Mammary epithelial cell (primary cell): ENCODE results near the gene KMO.

Experiments
- EZH2 ChIP-seq: IDR thresholded peaks from 2 replicates; pipeline ENCODE4 v1.6.1; 2012; ENCODE audit warnings: low read length, inconsistent platforms, borderline replicate concordance
- TF ChIP-seq, protein P1 (sequence below), 2 donors: IDR thresholded peaks in 1 of 2; conservative IDR thresholded peaks in 1 of 2; 2 replicates each; pipeline ENCODE4 v1.5.1; 2011 to 2012; ENCODE audit warnings: inconsistent platforms in 2 of 2, low read length in 2 of 2, mild to moderate bottlenecking in 2 of 2, control low read depth in 1 of 2, low read depth in 1 of 2; ENCODE audit not compliant: insufficient read depth in 1 of 2; ENCODE audit errors: extremely low read depth in 1 of 2

DNA sequence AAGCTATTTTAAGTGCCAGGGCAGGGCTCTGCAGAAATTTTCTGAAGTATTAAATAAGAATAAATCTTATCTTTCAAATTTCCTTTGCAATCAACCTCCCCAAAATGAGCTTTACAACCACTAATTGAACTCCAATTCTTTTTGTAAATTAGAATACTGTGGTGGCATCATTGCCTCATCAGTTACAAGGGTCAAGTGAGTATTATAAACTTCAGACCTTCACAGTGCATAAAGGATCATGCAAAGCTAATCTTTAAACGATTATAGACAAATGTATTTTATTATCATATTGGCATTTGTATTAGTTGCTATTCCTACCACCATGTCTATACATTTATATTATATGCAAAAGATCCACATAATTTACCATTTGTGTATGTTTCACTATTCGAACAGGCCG lies 100.8 kb downstream of the KMO start:
- TF ChIP-seq, protein P1, sequence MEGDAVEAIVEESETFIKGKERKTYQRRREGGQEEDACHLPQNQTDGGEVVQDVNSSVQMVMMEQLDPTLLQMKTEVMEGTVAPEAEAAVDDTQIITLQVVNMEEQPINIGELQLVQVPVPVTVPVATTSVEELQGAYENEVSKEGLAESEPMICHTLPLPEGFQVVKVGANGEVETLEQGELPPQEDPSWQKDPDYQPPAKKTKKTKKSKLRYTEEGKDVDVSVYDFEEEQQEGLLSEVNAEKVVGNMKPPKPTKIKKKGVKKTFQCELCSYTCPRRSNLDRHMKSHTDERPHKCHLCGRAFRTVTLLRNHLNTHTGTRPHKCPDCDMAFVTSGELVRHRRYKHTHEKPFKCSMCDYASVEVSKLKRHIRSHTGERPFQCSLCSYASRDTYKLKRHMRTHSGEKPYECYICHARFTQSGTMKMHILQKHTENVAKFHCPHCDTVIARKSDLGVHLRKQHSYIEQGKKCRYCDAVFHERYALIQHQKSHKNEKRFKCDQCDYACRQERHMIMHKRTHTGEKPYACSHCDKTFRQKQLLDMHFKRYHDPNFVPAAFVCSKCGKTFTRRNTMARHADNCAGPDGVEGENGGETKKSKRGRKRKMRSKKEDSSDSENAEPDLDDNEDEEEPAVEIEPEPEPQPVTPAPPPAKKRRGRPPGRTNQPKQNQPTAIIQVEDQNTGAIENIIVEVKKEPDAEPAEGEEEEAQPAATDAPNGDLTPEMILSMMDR (conservative IDR thresholded peaks at IDR 0.05 in 1 of 2, IDR thresholded peaks at IDR 0.05 in 1 of 2; ENCODE audit: extremely low read depth in 1 of 2, insufficient read depth in 1 of 2, low read depth in 1 of 2, low read length in 2 of 2): no peak
- no peak for TF ChIP-seq EZH2
